ENCODE measurements around the gene HSPA8. TPM values are rescaled to one million over a fixed set of nuclear protein-coding genes. Genes with fewer than 3 reads are reported as not detected.

The HSPA8 gene
- total and polyA plus RNA-seq, 2 of the 13 experiments (the other 11 are each of a cell fraction or from before 2014, with no cell fraction given), result 936 to 2,151 TPM

GRCh38 chr11:123083623-123084029 is 21.7 kb upstream of the HSPA8 start:
- H3K4me3 ChIP-seq (replicated peaks in 1 of 3; ENCODE audit: insufficient read depth in 1 of 3, low read depth in 2 of 3, low read length in 3 of 3), result no peak overlapping the region
- H3K4me2 ChIP-seq (ENCODE audit: low read depth, low read length), result no peak overlapping the region
- H3K4me1 ChIP-seq (ENCODE audit: insufficient read depth, low read length), result peaks cover 7% of the 10 kb centered on the region; the same call in 1 of the 2 replicates
- H3K79me2 ChIP-seq (ENCODE audit: insufficient read depth, low read length), result no peaks in the 10 kb centered on the region
- H2AFZ ChIP-seq (ENCODE audit: low read length), result no peak overlapping the region
- DNase-seq (ENCODE audit: low spot score), result peak; percentile 65
- H3K9ac ChIP-seq (ENCODE audit: insufficient read depth, low read depth, low read length), result no peak overlapping the region
- no peak overlapping the region for H3K27ac ChIP-seq (ENCODE audit: extremely low read length, insufficient read depth, low read length)
- no peaks in the 10 kb centered on the region for H3K27me3 ChIP-seq (ENCODE audit: control insufficient read depth in 1 of 2, insufficient read depth in 2 of 2, low read length in 2 of 2)
- WGBS (ENCODE audit: low lambda C conversion rate), result 43% methylated on average over 2 of the region's 4 CpGs
- CTCF ChIA-PET (ENCODE audit: low intra/inter-chr PET ratio, low total read pairs), result no interaction called here
- H3K9me3 ChIP-seq (ENCODE audit: low read length), result no peaks in the 10 kb centered on the region
- no peaks in the 10 kb centered on the region for H4K20me1 ChIP-seq (ENCODE audit: insufficient read depth, low read length)
- POLR2A ChIA-PET, result interaction anchor here (1.2 to 5.3 kb wide), 2 partner anchors 20 to 22 kb away, joined by 3 to 20 read pairs; partner anchors contain the start of gene HSPA8
- peak; percentile 48; the same call in 2 of the 3 replicates for ATAC-seq
- FAIRE-seq, result peak; percentile 37
- intact Hi-C loops (cut with micrococcal nuclease; ENCODE audit: unreplicated experiment) (no loop called here), in situ Hi-C loops (cut with HindIII; ENCODE audit: extremely low pct_ligation_motif_present, low pct_unique_long_range_greater_than_20kb) (no loop called here)
- TF ChIP-seq ZNF207 (IDR thresholded peaks at IDR 0.05; ENCODE audit: borderline replicate concordance) (no peak), ELF3 (CRISPR knock-in tag; IDR thresholded peaks at IDR 0.05) (peak; percentile 70), FOSL1 (CRISPR knock-in tag; IDR thresholded peaks at IDR 0.05; ENCODE audit: borderline replicate concordance) (peak; percentile 57; the same call in 1 of the 2 replicates), ATF3 (CRISPR knock-in tag; IDR thresholded peaks at IDR 0.05) (peak; percentile 41; the same call in 1 of the 2 replicates), ZNF142 (CRISPR knock-in tag; IDR thresholded peaks at IDR 0.05) (no peak), JUND (CRISPR knock-in tag; IDR thresholded peaks at IDR 0.05) (peak; percentile 83), RFX1 (IDR thresholded peaks at IDR 0.05) (peak; percentile 52; the same call in 1 of the 2 replicates), FOSL2 (CRISPR knock-in tag; IDR thresholded peaks at IDR 0.05) (peak; percentile 95)
- no TSS peak for BruUV-seq (replicated peaks)
- no peaks in the 10 kb centered on the region for H3K36me3 ChIP-seq (replicated peaks in 1 of 2; ENCODE audit: control insufficient read depth in 1 of 2, insufficient read depth in 2 of 2, low read length in 2 of 2)
